NCI-H748 (cell line): ENCODE results near the gene PERCC1.

Source experiments
- DNase-seq: peaks from one replicate; lab custom pipeline; 2025; ENCODE audit not compliant: unreplicated experiment; lab: John Stamatoyannopoulos, UW

The PERCC1 gene

GRCh38 chr16:1430759-1431496, at the start of gene PERCC1:
TSS of gene PERCC1 (plus strand) at chr16:1431078. CDS start at chr16:1432594, 1,516 bp downstream.
- peak; percentile 60 for DNase-seq

GRCh38 chr16:1381612-1382406, 49.1 kb upstream of the PERCC1 start:
- no peak for DNase-seq

GRCh38 chr16:1383556-1383955, 47.3 kb upstream of the PERCC1 start:
- no peak for DNase-seq

- no peak for DNase-seq
Observed at GRCh38 chr16:1385232-1385631, 45.6 kb upstream of the PERCC1 start.

- DNase-seq, result no peak
Observed at GRCh38 chr16:1387331-1387730, 43.5 kb upstream of the PERCC1 start.

- no peak for DNase-seq
Observed at GRCh38 chr16:1389762-1390161, 41.1 kb upstream of the PERCC1 start.

- no peak for DNase-seq
Observed at GRCh38 chr16:1390239-1390779, 40.6 kb upstream of the PERCC1 start.

- DNase-seq, result no peak
Observed at GRCh38 chr16:1392826-1393225, 38.1 kb upstream of the PERCC1 start.

GRCh38 chr16:1393613-1394176, 37.2 kb upstream of the PERCC1 start:
- no peak for DNase-seq

- DNase-seq, result no peak
Observed at GRCh38 chr16:1394367-1394951, 36.4 kb upstream of the PERCC1 start.

GRCh38 chr16:1395444-1396031, 35.3 kb upstream of the PERCC1 start:
- DNase-seq, result no peak

- no peak for DNase-seq
Observed at GRCh38 chr16:1397779-1398178, 33.1 kb upstream of the PERCC1 start.

- no peak for DNase-seq
Observed at GRCh38 chr16:1398351-1398750, 32.5 kb upstream of the PERCC1 start.

- no peak for DNase-seq
Observed at GRCh38 chr16:1398826-1399581, 31.9 kb upstream of the PERCC1 start.

- no peak for DNase-seq
Observed at GRCh38 chr16:1401061-1401757, 29.7 kb upstream of the PERCC1 start.

GRCh38 chr16:1401758-1402154, 29.1 kb upstream of the PERCC1 start:
- DNase-seq, result no peak

- DNase-seq, result no peak
Observed at GRCh38 chr16:1403036-1403435, 27.8 kb upstream of the PERCC1 start.

GRCh38 chr16:1403733-1404132, 27.1 kb upstream of the PERCC1 start:
- DNase-seq, result no peak

- DNase-seq, result no peak
Observed at GRCh38 chr16:1407753-1408152, 23.1 kb upstream of the PERCC1 start.
